ENCODE measurements around the gene SIGLEC1.

- TF ChIP-seq POLR2AphosphoS5 (IDR thresholded peaks at IDR 0.05; ENCODE audit: borderline replicate concordance, low read depth, low read length) = no peak
- TF ChIP-seq EZH2 (IDR thresholded peaks at IDR 0.05) = no peak
- no peak for TF ChIP-seq FOXP2 (optimal IDR thresholded peaks at IDR 0.05; ENCODE audit: control extremely low read depth, extremely low read length, insufficient read depth)
Measured at GRCh38 chr20:3670945-3671344, 41.5 kb downstream of the SIGLEC1 start.

All from SK-N-MC (cell line).